Smooth muscle cell of the brain vasculature (primary cell): ENCODE results near the gene HMGCLL1.

ENCODE experiments used
- DNase-seq: peaks from one replicate; pipeline ENCODE4 v3.0.0-alpha.2; 2012; ENCODE audit warnings: low read depth, low spot score

HMGCLL1 gene

DNA sequence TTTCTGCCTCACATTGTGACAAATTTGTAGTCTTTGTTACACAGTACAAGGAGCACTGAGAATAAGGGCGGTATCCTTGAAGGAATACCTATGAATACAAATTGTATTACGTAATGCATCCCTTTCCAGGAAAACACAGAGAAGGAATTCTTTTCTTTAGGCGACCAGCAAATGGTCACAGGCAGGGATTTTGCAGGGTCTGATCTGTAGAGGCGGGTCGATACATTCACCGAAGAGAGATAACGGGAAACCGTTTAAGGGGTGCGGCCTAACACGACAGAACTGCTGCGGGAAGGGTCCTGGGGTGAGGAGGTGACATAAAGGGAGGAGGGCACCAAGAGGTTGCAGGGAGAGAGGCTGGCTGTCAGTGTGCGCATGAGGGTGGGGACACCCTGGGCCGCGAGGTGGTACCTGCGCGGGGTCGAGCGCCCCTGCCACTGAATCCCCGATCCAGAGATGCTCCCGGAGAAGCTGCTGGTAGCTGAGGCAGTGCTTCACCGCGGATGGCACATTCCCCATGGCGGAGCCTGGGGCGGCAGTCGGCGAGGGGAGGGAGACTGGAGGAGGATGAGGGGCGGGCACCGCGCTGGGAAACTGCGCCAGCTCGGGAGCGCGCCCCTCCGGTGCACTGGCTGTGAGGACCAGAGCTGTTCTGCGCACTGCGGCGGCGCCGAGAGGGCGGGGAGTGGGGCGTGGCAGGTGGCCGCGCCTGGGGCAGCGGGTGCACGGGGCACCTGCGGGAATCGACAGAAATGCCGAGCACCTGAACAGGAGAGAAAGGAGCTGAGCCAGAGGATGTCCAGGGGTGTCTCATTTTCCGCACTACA, at the start of gene HMGCLL1:
Gene HMGCLL1, minus strand, starts transcription at position 656 of the 827 bp plus-strand sequence. Its CDS starts 137 bp downstream, at position 519.
- no peak for DNase-seq

DNA sequence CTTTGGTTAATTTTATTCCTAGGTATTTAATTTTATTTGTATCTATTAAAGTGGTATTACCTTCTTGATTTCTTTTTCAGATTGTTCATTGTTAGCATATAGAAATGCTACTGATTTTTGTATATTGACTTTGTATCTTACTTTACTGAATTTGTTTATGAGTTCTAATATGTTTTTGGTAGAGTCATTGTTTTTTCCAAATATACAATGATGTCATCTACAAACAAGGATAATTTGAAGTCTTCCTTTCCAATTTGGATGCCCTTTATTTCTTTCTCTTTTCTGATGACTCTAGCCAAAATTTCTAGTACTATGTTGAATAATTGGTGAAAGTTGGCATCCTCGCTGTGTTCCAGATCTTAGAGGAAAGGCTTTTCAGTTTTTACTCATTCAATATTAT, 43.0 kb upstream of the HMGCLL1 start:
- DNase-seq: no peak

DNA sequence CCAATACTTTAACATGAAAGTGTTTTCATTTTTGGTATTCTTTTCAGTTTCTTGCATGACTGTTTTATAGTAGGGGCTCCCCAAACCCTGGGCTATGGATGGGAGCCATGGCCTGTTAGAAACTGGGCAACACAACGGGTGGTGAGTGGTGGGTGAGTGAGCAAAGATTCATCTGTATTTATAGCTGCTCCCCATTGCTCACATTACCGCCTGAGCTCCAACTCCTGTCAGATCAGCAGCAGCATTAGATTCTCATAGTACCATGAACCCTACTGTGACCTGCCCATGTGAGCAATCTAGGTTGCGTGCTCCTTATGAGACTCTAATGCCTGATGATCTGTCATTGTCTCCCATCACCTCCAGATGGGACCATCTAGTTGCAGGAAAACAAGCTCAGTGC, 42.3 kb upstream of the HMGCLL1 start:
- no peak for DNase-seq

DNA sequence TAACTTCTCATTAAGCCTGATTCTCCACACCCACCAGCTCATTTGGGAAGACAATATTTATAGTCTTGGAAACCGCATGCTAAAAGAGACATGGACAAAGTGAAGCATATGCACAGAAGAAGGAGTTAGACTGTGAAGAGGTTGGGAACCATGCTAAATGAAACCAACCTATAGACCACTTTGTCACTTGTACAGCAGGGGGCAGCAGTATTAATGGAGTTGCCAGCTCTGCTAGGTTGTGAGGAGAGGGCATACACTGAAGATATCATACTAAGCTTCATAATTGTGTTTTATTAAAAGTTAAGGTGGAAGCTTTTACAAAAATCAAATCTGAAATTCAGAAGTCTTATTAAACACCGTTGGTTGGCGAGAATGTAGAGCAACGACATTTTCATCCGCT, 38.3 kb upstream of the HMGCLL1 start:
- DNase-seq: no peak

DNA sequence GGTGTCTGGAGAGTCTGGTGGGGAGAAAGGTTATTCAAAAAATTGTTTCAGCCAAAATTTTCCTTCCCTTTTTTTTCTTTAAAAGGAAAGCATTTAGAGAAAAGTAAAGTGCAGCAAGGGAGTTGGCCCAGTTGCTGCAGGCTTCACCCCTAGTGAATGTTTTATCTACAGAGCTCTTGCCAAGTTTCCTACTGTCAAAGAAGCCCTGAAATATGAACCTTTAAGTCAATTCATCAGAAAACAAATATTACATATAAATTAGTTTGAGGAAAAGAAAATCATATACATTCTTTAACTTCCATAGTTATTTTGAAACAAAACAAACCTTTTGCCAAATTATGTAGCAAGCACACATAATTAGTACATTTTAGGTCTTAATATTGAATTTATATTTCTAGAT, 25.0 kb upstream of the HMGCLL1 start:
- no peak for DNase-seq

DNA sequence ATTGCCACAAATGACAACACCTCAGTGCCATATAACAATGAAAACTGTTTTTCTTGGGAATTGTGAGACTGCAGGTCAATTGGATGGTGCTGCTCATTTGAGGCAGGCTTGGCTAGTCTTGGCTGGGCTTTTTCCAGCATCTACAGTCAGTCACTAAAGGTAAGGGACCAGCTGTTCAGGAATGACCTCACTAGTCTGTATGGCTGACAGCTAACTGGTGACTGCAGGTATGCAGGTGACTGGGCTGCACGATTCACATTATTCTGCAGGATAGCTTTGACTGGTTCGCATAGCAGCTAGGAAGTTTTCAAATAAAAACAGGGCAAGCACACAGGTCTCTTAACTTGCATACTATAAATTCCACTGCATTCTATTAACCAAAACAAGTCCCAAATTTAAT, 22.1 kb upstream of the HMGCLL1 start:
- no peak for DNase-seq

DNA sequence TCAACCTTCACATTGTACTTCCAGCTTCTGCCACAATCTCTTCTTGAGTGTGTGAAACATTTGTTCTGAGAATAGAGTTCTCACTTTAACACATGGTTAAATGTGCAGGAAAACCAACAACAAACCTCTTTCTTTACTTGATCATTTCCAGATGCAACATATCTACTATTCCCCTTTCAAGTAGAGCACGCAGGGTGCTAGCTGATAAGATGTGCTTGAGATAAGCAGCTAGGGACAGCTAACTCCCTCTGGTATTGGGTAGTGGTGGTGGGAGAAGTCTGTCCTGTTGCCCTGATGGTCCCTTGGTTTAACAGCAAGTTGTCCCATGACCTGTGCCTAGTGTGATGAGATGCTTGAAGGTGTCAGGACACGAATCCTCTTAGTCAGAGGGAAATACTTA, 15.4 kb upstream of the HMGCLL1 start:
- no peak for DNase-seq

DNA sequence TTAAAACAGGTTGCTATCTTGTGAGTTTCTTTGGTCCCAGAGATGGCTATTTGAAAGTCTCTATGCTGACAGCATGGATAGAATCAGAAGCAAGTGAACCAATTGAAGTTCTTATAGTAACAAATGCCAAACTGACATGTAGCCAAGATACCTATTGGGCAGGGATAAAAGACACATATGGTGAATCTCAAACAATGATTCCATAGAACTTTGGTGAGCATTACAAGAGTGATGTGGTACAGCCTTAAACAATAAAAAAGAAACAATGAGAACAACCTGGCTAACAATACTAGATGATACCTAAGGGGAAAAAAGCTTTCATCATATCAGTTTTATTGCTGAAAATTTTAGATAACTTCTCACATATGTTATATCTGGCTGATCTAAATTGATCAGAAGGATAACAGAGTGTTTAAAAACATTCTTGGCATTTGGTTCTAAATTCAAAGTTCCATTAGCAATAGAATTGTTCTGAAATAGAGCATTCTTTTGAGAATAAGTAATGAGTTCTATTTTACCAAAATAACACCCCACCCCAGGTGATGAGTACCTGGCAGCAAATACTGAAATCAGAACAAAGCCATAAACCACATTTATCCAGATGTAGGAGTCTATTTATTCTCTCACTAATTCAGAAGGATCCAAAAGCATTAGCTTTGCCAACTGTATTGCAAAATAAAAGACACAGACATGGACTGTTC, 5.8 kb upstream of the HMGCLL1 start:
- DNase-seq: no peak

DNA sequence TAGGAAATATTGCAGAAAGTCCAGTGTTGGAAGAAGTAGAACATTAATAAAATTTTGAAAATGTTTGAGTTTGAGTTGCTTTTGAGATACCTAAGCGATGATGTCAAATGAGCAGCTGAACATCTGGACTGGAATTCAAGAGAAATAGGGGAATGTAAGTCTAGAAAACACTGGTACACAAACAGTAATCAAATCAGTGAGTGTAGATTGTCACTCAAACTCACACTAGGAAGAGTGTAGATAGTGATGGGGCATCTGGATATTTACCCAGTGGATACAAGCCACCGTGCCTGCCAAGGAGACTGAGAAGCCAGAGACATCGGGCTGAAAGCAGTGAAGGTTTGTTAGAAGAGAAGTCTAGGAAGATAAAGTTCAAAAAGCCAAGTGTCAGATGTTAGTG, 2.2 kb downstream of the HMGCLL1 start:
- no peak for DNase-seq

DNA sequence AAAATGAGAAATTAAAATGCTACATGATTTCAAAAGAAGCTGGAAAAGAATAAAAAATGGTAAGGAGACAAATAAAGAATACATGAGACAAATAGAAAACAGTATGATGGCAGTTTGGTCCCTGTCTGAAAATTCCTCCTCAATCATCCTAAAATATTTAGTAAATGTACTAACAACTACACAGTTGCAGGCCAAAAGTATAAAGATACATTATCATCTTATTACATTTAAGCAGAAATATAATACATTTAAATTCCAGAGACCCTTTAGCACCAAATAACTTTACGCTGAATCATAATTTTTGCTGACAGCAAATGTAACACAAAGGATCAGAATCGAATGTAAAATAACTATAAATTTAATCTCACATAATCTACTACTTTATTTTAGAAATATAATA, 4.4 kb downstream of the HMGCLL1 start:
- no peak for DNase-seq

DNA sequence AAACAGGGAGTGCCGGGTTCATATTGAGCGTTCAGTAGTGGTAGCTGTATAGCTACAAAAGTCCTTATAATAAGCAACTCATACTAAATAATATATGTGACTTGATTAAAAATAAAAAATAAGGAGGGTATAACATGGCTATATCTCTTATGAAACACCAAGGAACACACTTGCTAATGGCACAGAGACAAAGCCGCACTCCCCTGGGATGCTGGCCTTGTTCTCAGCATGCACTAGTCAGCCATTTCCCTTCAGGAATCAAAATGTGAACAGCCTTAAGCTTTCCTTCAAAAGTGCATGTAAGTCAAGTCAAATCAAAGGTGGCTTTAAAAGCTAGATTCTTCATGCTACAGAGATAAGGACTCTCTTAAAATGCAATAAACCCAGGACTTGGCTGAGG, 9.4 kb downstream of the HMGCLL1 start:
- no peak for DNase-seq

DNA sequence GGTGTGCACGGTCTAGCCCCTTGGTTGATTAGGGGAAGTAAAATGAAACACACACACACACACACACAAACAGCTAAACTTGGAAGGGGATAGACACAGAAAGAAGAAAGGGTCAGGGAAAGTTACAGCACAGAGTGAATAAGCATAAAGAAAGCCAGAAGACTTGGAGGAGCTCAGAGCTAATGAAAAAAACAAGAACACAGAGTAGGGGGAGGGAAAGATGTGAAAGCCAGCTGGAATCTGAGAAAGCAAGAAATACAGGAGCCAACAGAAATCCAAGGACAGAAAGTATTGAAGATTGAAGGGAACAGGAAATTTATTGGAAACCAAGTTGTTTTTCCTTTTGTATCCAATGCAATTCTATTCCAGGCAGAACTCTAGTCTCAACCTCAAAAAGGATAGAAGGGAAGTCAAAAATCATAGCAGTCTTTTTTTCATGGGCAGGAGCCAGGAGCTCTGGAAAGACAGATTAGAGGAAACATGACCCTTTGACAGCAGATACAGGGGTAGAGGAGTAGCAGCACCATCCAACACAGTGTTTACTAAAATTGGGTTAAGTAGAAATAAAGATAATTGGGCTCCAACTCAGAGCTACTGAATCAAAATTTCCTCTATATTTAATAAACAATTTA, 10.1 kb downstream of the HMGCLL1 start:
- no peak for DNase-seq

DNA sequence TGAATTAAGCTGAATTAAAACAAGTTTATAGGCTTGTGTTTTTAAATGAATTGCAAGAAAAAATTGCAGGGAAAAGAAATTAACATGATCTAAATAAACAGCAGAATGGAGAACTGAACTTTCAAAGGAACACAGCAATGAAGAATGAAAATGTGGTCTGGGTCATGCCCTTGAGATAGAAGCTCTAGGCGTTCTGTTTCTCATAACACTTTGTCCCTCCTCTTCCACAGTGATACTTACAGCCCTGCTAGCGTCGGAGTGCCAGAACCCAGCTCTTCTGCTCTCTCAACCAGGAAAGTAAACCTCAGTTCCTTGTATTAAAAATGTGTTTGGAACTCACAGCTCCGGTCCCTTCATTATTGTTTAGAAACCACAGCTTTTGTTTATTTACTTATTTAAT, 11.4 kb downstream of the HMGCLL1 start:
- no peak for DNase-seq

DNA sequence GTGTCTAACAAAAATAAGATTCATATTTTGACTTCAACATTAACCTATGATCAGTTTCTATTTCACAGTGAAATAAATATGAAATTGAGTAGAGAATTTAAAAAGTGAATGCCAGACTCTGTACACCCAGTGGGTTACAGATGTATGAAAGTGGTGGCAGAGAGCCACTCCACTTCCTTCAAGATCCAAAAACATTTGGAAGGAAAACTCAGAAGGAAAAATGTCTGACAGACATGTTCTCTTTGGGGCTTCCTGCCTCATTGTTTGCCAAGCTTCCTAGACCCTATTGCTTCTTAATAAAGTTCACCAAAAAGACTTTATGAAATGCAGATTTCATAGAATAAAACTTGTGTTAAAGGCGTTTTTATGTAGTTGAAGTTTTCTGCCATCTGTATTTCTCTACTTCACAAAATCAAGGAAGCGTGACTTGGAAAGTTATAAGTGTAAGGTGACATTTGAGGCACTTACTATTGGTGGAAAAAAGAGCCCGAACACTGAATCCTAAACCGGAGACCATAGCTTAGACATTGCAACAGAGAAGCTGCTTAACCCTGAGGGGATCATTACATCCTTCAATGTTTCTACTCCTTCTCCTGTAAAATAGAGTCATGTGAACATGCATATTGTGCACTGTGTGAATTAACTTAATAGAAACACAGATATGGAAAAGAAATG, 12.8 kb downstream of the HMGCLL1 start:
- DNase-seq: no peak

DNA sequence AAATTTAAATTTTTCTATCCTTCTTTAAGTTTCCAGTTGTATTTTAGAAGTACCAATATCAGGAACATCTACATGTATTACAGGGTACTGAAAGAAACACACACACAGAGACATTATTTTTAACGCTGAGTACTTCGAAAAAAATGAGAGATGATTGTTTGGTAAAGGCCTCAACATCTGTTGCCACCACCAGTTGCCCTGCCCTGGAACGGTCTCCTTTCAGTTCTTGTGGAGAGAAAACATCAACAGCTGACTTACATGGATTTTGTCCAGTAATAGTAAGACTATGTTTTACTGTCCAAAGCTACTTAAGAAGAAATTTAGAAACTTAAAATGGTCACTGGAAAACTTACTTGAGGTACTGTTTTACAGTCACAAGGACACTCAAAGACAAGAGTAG, 16.7 kb downstream of the HMGCLL1 start:
- no peak for DNase-seq

DNA sequence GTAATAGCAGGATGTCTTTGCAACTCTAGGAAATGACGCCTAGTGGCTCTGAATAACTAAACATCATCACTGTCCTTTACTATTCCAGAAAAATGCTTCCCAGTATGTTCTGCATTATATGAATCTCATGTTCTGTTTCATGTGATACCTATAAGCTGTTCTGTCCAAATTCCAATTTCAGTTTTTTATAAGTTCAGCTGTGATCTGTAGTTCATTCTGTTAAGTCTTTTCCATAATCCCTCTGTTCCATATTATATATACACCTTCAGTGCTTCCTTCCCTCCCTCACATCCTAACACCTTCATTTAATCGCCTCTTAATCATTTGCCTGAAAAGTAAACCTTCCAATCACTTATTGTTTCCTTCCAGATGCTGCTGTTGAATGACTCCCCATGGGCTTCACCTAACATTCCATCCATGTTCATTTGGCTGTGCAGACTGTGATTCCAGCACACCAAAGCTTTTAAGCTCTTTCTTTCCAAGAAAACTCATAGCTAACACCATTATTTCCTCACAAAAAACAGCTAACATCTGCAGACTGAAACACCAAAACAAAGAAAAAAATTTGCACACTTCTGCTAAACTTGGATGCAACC, 18.6 kb downstream of the HMGCLL1 start:
- DNase-seq: no peak

DNA sequence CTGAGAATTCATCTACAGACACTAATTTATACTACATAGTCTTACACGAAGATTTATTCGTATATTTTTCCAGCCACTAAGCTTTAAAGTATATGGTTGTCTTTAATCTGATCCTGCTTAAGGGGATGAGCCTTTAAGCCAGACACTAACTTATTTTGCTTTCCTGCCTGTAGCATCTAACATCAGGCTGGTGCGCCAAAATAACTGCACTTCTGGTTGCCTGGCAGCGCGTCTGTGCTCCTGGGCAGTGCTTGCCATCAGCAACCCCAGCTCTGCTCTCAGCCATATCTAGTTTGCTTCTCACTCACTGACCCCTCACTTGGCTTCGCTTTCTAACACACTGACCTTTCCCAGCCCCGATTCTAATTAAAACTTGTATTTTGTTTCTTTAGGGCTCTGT, 21.8 kb downstream of the HMGCLL1 start:
- no peak for DNase-seq

DNA sequence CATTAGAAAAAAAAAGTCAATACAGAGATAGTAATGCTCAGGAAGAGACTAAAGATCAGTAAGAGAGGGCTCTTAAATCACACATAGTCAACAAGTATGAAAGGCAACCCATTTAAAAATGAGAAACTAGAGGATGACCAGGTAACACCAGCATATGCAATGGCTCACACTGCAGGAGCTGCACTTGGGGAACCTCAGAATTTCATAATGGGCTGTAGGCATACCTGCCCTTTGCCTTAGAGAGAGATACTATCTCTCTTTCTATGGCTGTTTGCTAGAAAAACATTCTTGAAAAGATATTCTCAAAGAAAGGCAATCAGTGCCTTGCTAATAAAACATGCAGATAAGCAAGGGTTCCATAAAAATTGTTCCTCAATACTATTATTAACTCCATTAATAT, 33.2 kb downstream of the HMGCLL1 start:
- DNase-seq: no peak

DNA sequence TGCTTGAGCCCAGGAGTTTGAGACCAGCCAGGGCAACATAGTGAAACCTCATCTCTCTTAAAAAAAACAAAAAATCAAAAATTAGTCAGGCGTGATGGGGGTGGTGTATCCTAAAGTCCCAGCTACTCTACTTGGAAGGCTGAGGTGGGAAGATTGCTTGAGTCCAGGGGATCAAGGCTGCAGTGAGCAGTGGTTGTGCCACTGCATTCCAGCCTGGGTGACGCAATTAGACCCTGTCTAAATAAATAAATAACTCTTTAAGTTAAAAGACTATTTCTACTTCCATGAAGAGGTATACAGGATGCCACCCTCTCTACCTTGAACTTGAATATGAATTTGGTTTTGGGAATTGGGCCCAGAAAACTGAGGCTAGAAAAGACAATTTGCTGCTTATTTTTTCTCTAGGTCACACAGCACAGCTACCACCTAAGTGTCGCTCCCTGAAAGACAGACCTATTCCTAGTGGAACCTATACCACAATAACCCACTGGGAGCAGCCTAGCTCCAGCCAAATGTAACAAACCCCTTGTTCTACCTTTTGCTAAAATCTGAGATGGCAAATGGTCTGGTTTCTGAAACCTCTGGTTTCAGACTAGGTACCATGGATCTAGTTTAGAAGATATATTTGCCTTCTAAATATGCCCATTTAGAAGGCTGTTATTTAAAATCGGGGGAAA, 35.2 kb downstream of the HMGCLL1 start:
- no peak for DNase-seq

DNA sequence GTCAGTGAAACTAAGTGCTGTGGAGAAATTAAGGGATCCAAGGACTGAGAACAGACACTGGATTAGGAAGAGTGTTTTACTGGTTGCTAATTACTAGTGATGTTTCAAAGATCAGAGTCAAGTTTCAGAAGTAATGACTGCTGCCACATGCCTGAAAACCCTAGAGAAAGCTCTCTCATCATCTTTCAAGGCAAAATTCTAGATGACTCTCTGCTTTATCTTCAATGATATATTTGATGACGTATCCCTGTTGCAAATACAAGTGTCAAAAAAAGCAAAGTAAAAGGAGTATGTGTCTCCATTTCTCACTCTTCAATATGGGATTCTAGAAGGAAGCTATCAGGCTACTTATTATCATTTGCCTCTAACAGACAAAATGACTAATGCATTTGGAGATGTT, 38.0 kb downstream of the HMGCLL1 start:
- no peak for DNase-seq

DNA sequence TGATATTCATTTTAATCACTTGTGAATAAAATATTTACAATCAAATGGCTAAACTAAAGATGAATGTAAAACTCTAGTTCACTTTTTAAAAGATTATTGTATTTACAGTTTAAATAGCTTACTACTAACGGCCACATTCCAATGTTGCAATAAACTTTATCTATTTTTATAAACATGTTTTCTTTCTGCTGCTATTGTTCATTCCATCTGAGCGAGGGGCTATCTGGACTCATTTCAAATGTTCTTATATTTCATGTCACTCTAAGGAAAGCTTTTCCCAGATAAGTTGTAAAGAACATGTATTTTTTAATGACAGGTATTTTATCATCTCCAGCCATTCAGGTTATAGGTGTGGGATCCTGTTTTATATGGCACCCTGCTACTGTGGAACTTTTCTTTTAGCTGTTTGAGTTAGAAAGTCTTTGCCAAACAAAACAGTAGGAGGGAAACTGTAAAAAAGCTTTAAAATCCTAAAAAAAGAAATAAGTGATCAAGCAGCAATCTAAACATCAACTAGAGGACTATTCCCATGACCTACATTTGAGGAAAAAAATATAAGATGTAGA, 42.5 kb downstream of the HMGCLL1 start:
- DNase-seq: no peak
